Pulmonary artery endothelial cell (primary cell): ENCODE measurements around the gene FKRP. TPM values are rescaled to one million over a fixed set of nuclear protein-coding genes. Genes with fewer than 3 reads are reported as not detected.

ENCODE experiments used
- DNase-seq: peaks from one replicate; pipeline ENCODE4 v3.0.0-alpha.2; 2011; ENCODE audit warnings: low read depth, low spot score
- total RNA-seq: library from RNA; depleted of rRNA; stranded (reverse); fragments of >200 nt; gene quantifications from 2 replicates; pipeline ENCODE4 v1.2.3, GENCODE V29; 2014

Gene FKRP
- total RNA-seq, 1 donor from 2014 or later: 15.4 TPM

DNA sequence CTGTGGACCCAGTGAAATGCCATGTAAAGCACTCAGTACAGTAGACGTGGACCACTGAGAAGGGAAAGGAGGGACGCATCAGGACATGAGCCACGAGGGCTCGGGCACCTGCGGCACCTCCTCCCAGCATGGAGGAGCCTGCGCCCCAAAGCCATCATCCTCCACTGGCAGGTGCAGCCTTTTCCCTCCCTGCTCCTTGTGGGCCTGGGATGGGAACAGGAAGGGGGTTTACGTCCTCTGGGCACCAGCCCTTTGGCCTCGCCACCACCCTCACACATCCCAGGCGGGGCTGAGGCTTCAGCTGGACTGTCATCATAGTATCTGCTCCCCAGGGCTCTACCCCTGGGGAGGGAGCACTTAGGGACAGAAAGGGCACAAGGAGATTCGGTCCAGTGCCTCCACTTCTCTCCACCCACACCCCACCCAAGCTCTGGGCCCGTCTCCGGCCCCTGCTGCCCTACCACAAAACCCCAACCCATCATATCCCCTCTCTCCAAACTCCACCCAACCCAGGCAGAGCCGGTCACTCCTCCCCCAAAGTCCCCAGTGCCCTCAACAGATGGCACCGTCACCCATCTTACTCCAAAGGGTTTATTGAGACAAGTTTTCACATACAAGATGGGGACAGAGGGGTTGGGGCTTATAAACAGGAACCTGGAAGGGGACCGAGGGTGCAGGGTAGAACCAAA is 26.8 kb upstream of the FKRP start:
- DNase-seq: no peak

GRCh38 chr19:46719629-46720502 is 26.0 kb upstream of the FKRP start:
- no peak for DNase-seq

- no peak for DNase-seq
Observed at GRCh38 chr19:46720503-46721239, 25.2 kb upstream of the FKRP start.

GRCh38 chr19:46721269-46722003 is 24.4 kb upstream of the FKRP start:
- DNase-seq: no peak

DNA sequence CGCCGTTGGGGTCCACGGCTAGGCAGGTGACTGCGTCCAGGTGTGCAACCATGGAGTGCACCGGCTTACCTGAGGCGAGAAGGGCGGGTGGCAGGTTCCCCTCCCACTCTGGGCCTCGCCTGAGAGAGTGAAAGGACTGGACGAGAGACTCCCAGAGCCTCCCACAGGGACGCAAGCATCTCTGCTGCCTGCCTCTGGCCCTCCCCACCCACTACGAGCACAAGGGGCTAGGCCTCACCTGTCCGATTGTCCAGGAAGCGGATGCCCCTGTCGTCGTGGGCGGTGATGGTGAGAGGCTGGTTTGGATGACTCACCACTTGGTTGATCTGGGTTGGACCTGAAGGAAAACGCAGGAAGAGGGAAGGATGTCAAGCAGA is 23.9 kb upstream of the FKRP start:
- DNase-seq: no peak

DNA sequence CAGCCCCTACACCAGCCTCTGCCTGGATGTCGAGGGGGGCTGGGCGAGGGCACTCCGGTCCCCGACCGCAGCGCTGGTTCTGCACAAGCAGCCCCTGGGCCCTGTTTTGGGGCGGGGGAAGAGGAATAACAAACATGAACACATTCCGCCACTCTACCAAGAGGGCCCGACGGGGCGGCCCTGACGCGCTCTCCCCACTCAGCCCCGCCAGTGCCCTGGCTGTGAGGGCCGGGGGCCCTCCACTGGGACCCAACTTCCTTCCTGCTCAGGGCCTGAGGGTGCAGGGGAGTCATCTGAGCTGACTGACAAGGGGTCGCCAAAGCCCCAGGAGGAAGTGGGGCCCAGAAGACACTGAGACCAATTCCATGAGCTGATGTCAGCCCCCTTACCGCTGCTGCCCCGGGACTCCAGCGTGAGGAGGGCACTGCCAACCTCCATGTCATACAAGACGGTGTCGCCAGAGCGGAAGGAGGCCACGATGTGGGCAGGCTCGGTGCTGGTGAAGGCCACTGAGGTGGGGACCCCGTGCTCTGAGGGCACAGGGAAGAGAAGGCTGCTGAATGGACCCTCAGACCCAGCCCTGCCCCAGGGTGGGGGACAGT is 23.3 kb upstream of the FKRP start:
- no peak for DNase-seq

DNA sequence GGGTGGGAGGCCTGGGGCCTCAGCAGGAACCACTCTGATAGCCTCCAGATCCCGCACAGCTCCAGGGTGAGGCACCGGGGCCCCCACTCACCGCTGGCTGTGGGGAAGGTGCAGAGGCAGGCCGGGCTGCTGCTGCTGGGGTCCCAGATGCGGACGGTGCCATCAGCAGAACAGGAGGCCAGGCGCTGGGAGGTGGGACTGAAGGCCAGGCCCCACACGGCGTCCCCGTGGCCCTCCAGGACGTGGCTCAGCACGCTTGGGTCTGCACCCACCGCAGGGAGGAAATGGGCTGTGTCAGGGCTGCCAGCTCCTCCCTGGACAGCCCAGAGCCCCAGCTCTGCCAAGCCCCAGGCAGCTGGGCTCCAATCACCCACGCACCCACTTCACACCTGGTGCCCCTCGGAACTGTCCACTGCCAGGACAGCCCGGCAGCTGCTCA is 22.8 kb upstream of the FKRP start:
- no peak for DNase-seq

DNA sequence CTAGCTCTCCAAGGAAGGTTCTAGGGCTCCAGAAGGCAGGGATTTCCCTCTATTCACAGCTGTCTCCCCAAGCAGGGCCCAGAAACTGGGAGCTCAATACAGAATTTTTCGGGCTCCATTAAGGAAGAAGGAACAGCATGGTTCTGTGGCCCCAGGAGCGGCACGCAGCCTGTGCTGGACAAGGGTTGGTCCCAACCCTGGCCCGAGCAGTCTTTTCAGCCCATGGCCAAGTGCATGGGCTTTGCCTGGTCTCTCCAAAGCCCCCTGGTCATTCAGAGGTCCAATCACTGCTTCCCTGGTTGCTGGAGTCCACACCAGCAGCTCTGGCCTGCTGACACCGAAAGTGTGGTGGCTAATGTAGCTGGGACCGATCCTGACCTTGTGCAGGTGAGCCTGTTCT is 22.4 kb upstream of the FKRP start:
- DNase-seq: no peak

GRCh38 chr19:46724468-46724867 is 21.4 kb upstream of the FKRP start:
- DNase-seq: no peak

- DNase-seq: no peak
Observed at GRCh38 chr19:46725036-46725820, 20.6 kb upstream of the FKRP start.

GRCh38 chr19:46725859-46726393 is 19.9 kb upstream of the FKRP start:
- DNase-seq: no peak

DNA sequence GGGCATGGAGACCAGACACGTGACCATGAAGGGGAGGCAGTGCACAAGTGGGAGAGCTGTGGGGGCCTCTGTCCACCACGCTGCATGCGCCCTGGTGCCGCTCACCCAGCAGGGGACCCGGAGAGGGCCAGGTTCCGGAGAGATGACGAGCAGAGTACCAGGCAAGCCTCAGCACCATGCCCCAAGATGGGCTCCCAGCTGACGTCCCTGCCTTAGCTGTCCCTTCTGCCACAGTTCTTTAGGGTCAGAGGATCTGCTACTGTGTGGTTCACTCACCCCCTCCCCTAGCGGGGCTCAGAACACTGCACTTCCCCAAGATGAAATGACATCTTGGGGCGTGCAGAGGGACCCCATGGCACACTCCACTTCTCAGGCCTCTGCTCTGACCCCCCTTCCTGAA is 19.3 kb upstream of the FKRP start:
- no peak for DNase-seq

GRCh38 chr19:46726971-46727501 is 18.8 kb upstream of the FKRP start:
- no peak for DNase-seq

DNA sequence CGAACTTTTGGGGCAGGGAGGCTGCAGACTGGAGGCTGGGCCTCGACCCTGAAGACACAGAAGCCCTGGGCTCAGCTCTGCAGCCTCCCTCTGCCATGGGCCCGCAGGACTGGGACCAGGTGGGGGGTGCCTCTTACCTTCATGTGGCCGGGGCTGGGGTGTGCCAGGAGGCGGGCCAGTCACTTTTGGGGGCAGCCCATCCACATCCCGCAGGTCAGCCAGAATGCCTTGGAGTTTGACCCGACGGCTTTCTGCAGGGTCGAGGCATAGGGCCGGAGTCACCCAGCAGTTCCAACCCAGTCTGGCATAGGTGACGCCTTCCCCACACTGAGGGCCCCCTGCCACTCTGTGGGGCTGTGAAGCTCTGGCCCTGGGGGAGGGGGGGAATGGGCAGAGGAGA is 18.1 kb upstream of the FKRP start:
- DNase-seq: no peak

DNA sequence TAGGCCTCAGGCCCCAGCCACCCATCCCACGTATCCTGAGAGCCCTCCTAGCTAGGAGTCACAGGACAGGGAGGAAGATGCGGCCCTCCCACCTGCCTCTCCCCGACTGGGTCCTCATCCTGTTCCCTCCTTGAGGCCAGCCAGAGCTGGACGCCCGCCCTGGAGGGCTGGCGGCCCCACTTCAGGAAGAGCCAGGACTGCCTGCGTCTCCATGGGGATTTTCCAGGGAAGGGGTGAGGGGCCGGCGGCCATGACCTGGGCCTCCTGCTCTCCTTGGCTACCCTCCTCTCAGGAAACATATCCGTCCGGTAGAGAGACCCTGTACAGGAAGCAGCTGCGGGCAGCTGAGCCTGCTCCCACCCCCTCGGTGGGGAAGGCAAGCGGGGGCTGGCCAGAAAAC is 17.6 kb upstream of the FKRP start:
- peak; percentile 79 for DNase-seq

DNA sequence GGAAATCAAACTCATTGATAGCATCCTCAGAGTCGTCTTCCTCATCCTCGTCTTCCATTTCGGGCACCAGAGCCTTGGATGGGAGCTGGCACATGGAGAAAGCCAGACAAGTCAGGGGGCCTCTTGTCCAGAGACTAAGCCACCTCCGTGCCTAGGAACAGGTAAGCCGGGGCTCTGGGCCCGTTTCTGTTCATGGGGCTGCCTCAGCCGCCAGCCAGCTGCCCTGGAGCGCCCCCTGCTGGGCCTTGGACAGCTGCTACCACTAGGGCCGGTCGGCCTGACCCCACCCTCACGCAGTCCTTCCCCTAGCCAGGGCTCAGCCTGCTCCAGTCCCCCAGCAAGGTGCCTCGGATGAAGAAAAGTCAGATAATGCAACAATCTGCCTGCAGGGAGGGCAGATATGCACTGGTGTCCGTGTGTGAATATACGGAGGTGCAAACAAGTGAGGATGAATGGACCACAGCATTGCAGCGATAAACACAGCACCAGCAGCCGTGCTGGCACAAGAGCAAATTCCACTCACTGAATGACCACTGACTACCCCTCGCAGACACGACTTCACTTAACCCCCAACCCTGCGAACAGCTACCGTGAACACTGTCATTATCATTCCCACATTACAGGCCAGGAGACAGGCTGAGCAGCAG is 17.0 kb upstream of the FKRP start:
- peak; percentile 58 for DNase-seq

DNA sequence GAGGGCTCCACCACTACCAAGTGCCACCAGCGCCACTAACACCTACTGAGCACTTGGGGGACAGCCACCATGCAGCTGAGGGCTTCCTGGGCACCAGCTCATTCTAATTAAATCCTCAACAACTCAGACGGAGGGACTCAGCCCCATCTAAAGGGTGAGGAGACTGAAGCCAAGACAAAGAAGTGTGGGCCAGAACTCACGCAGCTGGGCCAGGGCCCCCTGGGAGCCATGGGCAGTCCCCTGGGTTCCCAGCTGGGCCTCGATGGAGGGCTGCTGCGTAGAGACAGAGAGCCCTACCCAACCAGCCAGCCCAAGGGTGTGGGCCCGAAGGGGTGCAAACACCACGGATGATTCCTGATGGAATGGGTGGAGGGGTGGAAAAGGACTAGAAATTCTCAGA is 16.2 kb upstream of the FKRP start:
- no peak for DNase-seq

GRCh38 chr19:46730187-46730586 is 15.7 kb upstream of the FKRP start:
- DNase-seq: no peak

DNA sequence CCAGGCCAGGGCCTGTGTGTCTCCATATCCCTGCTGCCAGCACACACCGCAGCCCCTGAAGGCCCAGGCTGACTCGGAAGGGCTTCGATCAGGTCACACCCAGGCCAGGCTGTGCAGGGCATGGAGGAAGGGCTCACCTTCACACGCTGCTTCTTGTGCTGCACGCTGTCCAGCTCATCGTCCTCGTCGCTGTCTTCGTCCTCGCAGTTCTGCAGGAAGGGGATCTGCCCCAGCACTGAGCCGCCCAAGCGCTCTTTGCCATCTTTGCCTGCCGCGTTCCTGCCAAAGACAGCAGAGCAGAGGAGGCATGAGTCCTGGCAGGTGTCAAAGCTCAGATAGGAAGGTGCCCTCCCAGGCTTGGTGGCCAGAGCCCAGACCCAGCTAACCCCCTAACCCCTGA is 15.3 kb upstream of the FKRP start:
- DNase-seq: no peak
